LNCaP clone FGC (cell line): Measurements from ENCODE around the gene BACH2.

Source experiments
- DNase-seq: peaks from one replicate; pipeline ENCODE4 v3.0.0-alpha.2; 2011; ENCODE audit warnings: low read depth
- H3K4me3 ChIP-seq: 2 replicates; pipeline ENCODE4 v1.5.1; 2011; ENCODE audit warnings: mild to moderate bottlenecking, low read depth, low read length, control low read depth
- TF ChIP-seq, protein P1 (sequence below): IDR thresholded peaks from 2 replicates; pipeline ENCODE4 v1.5.1; 2012; ENCODE audit warnings: mild to moderate bottlenecking; ENCODE audit not compliant: control insufficient read depth, insufficient read depth; ENCODE audit errors: extremely low read depth

Gene BACH2

GRCh38 chr6:90107771-90108282 is 188.8 kb downstream of the BACH2 start:
- H3K4me3 ChIP-seq: no peak overlapping the region
- TF ChIP-seq, protein P1, sequence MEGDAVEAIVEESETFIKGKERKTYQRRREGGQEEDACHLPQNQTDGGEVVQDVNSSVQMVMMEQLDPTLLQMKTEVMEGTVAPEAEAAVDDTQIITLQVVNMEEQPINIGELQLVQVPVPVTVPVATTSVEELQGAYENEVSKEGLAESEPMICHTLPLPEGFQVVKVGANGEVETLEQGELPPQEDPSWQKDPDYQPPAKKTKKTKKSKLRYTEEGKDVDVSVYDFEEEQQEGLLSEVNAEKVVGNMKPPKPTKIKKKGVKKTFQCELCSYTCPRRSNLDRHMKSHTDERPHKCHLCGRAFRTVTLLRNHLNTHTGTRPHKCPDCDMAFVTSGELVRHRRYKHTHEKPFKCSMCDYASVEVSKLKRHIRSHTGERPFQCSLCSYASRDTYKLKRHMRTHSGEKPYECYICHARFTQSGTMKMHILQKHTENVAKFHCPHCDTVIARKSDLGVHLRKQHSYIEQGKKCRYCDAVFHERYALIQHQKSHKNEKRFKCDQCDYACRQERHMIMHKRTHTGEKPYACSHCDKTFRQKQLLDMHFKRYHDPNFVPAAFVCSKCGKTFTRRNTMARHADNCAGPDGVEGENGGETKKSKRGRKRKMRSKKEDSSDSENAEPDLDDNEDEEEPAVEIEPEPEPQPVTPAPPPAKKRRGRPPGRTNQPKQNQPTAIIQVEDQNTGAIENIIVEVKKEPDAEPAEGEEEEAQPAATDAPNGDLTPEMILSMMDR: no peak
- DNase-seq: no peak

DNA sequence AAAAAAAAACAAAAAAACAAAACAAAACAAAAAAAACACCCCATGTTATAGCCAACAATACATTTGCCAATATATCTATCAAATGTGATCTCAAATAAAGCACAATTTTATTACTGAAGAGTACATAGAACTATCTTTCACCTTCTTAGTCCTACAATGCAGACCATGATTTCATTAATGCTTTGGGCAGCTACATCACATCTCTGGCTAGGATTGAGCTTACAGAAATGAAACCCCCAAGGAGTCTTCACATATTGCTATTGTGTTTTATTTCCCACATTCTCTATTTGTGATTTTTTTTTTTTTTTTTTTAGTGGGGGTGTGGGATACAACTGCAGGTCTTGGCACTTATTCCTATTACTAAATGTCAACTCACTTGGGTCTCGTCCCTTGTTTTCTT is 189.3 kb downstream of the BACH2 start:
- TF ChIP-seq, protein P1: no peak
- H3K4me3 ChIP-seq: no peak overlapping the region
- no peak for DNase-seq

GRCh38 chr6:90106449-90106848 is 190.2 kb downstream of the BACH2 start:
- DNase-seq: no peak
- TF ChIP-seq, protein P1: no peak
- H3K4me3 ChIP-seq: no peak overlapping the region

GRCh38 chr6:90105506-90106170 is 191.0 kb downstream of the BACH2 start:
- no peak overlapping the region for H3K4me3 ChIP-seq
- TF ChIP-seq, protein P1: no peak
- no peak for DNase-seq

DNA sequence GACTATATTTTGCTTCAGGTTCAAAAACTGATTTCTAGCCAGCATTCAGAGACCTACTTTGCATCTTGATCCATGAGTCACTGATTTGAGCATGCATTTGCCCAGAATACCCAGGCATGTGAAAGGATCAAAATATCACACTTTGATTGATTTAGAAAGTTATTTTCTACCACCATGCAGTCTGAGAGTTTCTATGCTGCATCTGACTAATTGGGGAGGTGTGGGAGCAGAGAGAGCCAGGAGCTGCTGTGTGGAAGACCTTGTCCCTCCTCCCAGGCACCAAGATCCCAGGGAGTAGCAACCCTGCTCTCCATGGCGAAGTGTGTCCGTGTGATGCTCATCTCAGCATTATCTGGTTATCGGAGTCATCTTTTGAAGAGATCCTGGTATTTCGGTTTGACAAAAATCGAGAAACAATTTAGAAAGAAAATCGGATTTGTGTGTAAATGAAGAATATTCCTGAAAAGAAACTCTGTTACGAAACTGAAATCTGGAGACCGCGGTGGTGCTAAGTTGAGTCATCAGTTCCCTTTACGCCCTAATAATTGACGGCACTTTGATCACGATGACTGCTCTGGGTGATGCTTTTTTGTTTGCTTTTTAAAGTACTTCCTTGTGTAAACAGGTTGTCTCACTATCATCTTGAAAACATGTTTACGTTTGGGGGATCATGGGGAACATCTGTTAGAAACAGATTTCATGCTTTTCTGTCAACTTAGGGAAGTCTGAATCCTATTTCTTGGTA is 193.4 kb downstream of the BACH2 start:
- H3K4me3 ChIP-seq: no peak overlapping the region
- TF ChIP-seq, protein P1: no peak
- no peak for DNase-seq

- no peak for DNase-seq
- TF ChIP-seq, protein P1: no peak
- H3K4me3 ChIP-seq: no peak overlapping the region
Measured at GRCh38 chr6:90101403-90101802, 195.2 kb downstream of the BACH2 start.
